ENCODE data around the gene GGT5. TPM values are rescaled to one million over a fixed set of nuclear protein-coding genes. Genes with fewer than 3 reads are reported as not detected.
"Not testable (repeated sequence)": the region's sequence is repeated elsewhere in the genome, so short reads cannot be mapped to it uniquely, and the experiment has no call there.

The GGT5 gene
- under 1 TPM in 1 of 2 donors, not detected in 1; 0.37 TPM for total RNA-seq

GRCh38 chr22:24245030-24245431 lies at the start of gene GGT5:
Gene GGT5, minus strand, starts transcription at chr22:24245082. Its CDS starts 357 bp downstream, at chr22:24244725.
- H3K4me3 Mint-ChIP-seq; DNase-seq; H3K36me3 Mint-ChIP-seq (ENCODE audit: insufficient read depth in 2 of 2); H3K9me3 Mint-ChIP-seq; ATAC-seq (replicated peaks in 1 of 2); H3K27ac Mint-ChIP-seq; H3K27me3 Mint-ChIP-seq (ENCODE audit: low read depth): not testable (repeated sequence)
- H3K4me1 Mint-ChIP-seq (ENCODE audit: low read depth), result peaks cover 35% of the 10 kb centered on the region

- not testable (repeated sequence) for ATAC-seq (replicated peaks in 1 of 2); H3K36me3 Mint-ChIP-seq (ENCODE audit: insufficient read depth in 2 of 2); H3K27me3 Mint-ChIP-seq (ENCODE audit: low read depth); H3K27ac Mint-ChIP-seq; H3K9me3 Mint-ChIP-seq; H3K4me3 Mint-ChIP-seq; DNase-seq
- peaks cover 21% of the 10 kb centered on the region for H3K4me1 Mint-ChIP-seq (ENCODE audit: low read depth)
Measured at GRCh38 chr22:24292202-24292830, 47.4 kb upstream of the GGT5 start.

- Mint-ChIP-seq H3K4me3 (no peak overlapping the region), H3K9me3 (no peaks in the 10 kb centered on the region), H3K36me3 (ENCODE audit: insufficient read depth in 2 of 2) (no peaks in the 10 kb centered on the region), H3K27ac (no peak overlapping the region), H3K4me1 (ENCODE audit: low read depth) (peaks cover 26% of the 10 kb centered on the region), H3K27me3 (ENCODE audit: low read depth) (no peaks in the 10 kb centered on the region)
- DNase-seq, result no peak
- ATAC-seq (replicated peaks in 1 of 2), result no peak
Measured at GRCh38 chr22:24291515-24292201, 46.8 kb upstream of the GGT5 start.

- Mint-ChIP-seq H3K27ac (no peak overlapping the region), H3K4me3 (no peak overlapping the region), H3K4me1 (ENCODE audit: low read depth) (peaks cover 34% of the 10 kb centered on the region), H3K9me3 (no peaks in the 10 kb centered on the region), H3K27me3 (ENCODE audit: low read depth) (no peaks in the 10 kb centered on the region), H3K36me3 (ENCODE audit: insufficient read depth in 2 of 2) (no peaks in the 10 kb centered on the region)
- DNase-seq (no peak), ATAC-seq (replicated peaks in 1 of 2) (no peak)
Measured at GRCh38 chr22:24290459-24290858, 45.6 kb upstream of the GGT5 start.

- no peak for ATAC-seq (replicated peaks in 1 of 2)
- H3K4me1 Mint-ChIP-seq (ENCODE audit: low read depth), result peaks cover 42% of the 10 kb centered on the region
- no peak overlapping the region for H3K27ac Mint-ChIP-seq
- DNase-seq, result no peak
- no peaks in the 10 kb centered on the region for H3K27me3 Mint-ChIP-seq (ENCODE audit: low read depth)
- no peaks in the 10 kb centered on the region for H3K36me3 Mint-ChIP-seq (ENCODE audit: insufficient read depth in 2 of 2)
- H3K9me3 Mint-ChIP-seq, result no peaks in the 10 kb centered on the region
- H3K4me3 Mint-ChIP-seq, result no peak overlapping the region
Measured at GRCh38 chr22:24289741-24290163, 44.9 kb upstream of the GGT5 start.

GRCh38 chr22:24289114-24289513 lies 44.2 kb upstream of the GGT5 start:
- Mint-ChIP-seq H3K27me3 (ENCODE audit: low read depth) (no peaks in the 10 kb centered on the region), H3K27ac (no peak overlapping the region), H3K9me3 (no peaks in the 10 kb centered on the region), H3K4me1 (ENCODE audit: low read depth) (peaks cover 46% of the 10 kb centered on the region), H3K36me3 (ENCODE audit: insufficient read depth in 2 of 2) (no peaks in the 10 kb centered on the region), H3K4me3 (no peak overlapping the region)
- ATAC-seq (replicated peaks in 1 of 2) (no peak), DNase-seq (no peak)

GRCh38 chr22:24287801-24288200 lies 42.9 kb upstream of the GGT5 start:
- not testable (repeated sequence) for H3K27me3 Mint-ChIP-seq (ENCODE audit: low read depth); H3K27ac Mint-ChIP-seq; DNase-seq; H3K9me3 Mint-ChIP-seq; ATAC-seq (replicated peaks in 1 of 2); H3K36me3 Mint-ChIP-seq (ENCODE audit: insufficient read depth in 2 of 2); H3K4me3 Mint-ChIP-seq
- peaks cover 56% of the 10 kb centered on the region for H3K4me1 Mint-ChIP-seq (ENCODE audit: low read depth)

- H3K27ac Mint-ChIP-seq; H3K36me3 Mint-ChIP-seq (ENCODE audit: insufficient read depth in 2 of 2); H3K4me3 Mint-ChIP-seq; H3K27me3 Mint-ChIP-seq (ENCODE audit: low read depth); DNase-seq; ATAC-seq (replicated peaks in 1 of 2); H3K9me3 Mint-ChIP-seq: not testable (repeated sequence)
- peaks cover 62% of the 10 kb centered on the region for H3K4me1 Mint-ChIP-seq (ENCODE audit: low read depth)
Measured at GRCh38 chr22:24287212-24287611, 42.3 kb upstream of the GGT5 start.

- no peaks in the 10 kb centered on the region for H3K9me3 Mint-ChIP-seq
- H3K4me1 Mint-ChIP-seq (ENCODE audit: low read depth), result peaks cover 63% of the 10 kb centered on the region
- peak; percentile 81 to 85 for ATAC-seq (replicated peaks in 1 of 2)
- H3K36me3 Mint-ChIP-seq (ENCODE audit: insufficient read depth in 2 of 2), result no peaks in the 10 kb centered on the region
- no peak overlapping the region for H3K27ac Mint-ChIP-seq
- no peak for DNase-seq
- H3K4me3 Mint-ChIP-seq, result peak overlapping the region; percentile 45 to 59
- no peaks in the 10 kb centered on the region for H3K27me3 Mint-ChIP-seq (ENCODE audit: low read depth)
Measured at GRCh38 chr22:24285245-24285644, 40.4 kb upstream of the GGT5 start.

- ATAC-seq (replicated peaks in 1 of 2) (peak; percentile 69 to 78), DNase-seq (no peak)
- Mint-ChIP-seq H3K4me1 (ENCODE audit: low read depth) (peaks cover 62% of the 10 kb centered on the region), H3K9me3 (no peaks in the 10 kb centered on the region), H3K27ac (no peak overlapping the region), H3K4me3 (peak overlapping the region; percentile 45 to 59), H3K27me3 (ENCODE audit: low read depth) (no peaks in the 10 kb centered on the region), H3K36me3 (ENCODE audit: insufficient read depth in 2 of 2) (no peaks in the 10 kb centered on the region)
Measured at GRCh38 chr22:24284747-24285203, 39.9 kb upstream of the GGT5 start.

GRCh38 chr22:24282401-24282800 lies 37.5 kb upstream of the GGT5 start:
- ATAC-seq (replicated peaks in 1 of 2) (no peak), DNase-seq (no peak)
- Mint-ChIP-seq H3K4me3 (peak overlapping the region in 1 of 2 donors; percentile 10), H3K9me3 (no peaks in the 10 kb centered on the region), H3K27ac (no peak overlapping the region), H3K36me3 (ENCODE audit: insufficient read depth in 2 of 2) (no peaks in the 10 kb centered on the region), H3K4me1 (ENCODE audit: low read depth) (peaks cover 62% of the 10 kb centered on the region), H3K27me3 (ENCODE audit: low read depth) (no peaks in the 10 kb centered on the region)

GRCh38 chr22:24280363-24280762 lies 35.5 kb upstream of the GGT5 start:
- not testable (repeated sequence) for H3K36me3 Mint-ChIP-seq (ENCODE audit: insufficient read depth in 2 of 2); H3K9me3 Mint-ChIP-seq; H3K27ac Mint-ChIP-seq; H3K4me3 Mint-ChIP-seq; H3K27me3 Mint-ChIP-seq (ENCODE audit: low read depth); DNase-seq
- ATAC-seq (replicated peaks in 1 of 2), result peak; percentile 63 to 71
- peaks cover 55% of the 10 kb centered on the region for H3K4me1 Mint-ChIP-seq (ENCODE audit: low read depth)

- not testable (repeated sequence) for H3K36me3 Mint-ChIP-seq (ENCODE audit: insufficient read depth in 2 of 2); H3K27ac Mint-ChIP-seq; ATAC-seq (replicated peaks in 1 of 2); DNase-seq; H3K27me3 Mint-ChIP-seq (ENCODE audit: low read depth); H3K9me3 Mint-ChIP-seq
- H3K4me3 Mint-ChIP-seq, result peak overlapping the region in 1 of 2 donors; percentile 33
- H3K4me1 Mint-ChIP-seq (ENCODE audit: low read depth), result peaks cover 51% of the 10 kb centered on the region
Measured at GRCh38 chr22:24274696-24275405, 30.0 kb upstream of the GGT5 start.
